ENCODE measurements around the gene ATP2B3. TPM values are rescaled to one million over a fixed set of nuclear protein-coding genes. Genes with fewer than 3 reads are reported as not detected.

The ATP2B3 gene
- total and polyA plus RNA-seq, 10 of the 15 experiments (the other 5 are each of a cell fraction or from before 2014, with no cell fraction given) = 0.01 TPM; not detected in 9

DNA sequence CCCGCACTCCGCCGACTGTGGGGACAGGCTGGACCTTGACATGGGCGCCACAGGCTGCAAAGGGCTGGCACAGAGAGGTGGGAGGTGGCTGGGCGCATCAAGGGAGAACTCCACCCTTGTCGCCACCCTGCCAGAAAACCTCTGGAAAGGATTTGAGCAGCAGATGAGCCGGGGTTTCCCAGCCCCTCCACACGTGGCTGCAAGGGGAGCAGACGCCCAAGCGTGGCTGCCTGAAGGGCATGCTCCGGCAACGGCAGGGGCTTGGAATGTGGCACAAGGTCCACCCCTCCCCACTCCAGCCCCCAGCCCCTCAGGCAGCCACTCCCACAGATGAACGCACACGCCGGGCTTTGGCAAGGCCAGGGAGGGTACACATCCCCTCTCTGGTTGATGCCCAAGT lies 18.1 kb upstream of the ATP2B3 start:
- ATAC-seq (no peak), DNase-seq (ENCODE audit: low read depth, low spot score) (no peak), FAIRE-seq (no peak)
- BruUV-seq (replicated peaks) = no TSS peak
- Histone ChIP-seq H3K4me1 (ENCODE audit: control insufficient read depth, insufficient read depth, low read length) (no peaks in the 10 kb centered on the region), H3K27me3 (replicated peaks in 1 of 2; ENCODE audit: control insufficient read depth in 2 of 2, insufficient read depth in 2 of 2, low read length in 1 of 2) (no peaks in the 10 kb centered on the region), H2AFZ (ENCODE audit: control insufficient read depth, low read depth, low read length) (no peak overlapping the region), H3K79me2 (ENCODE audit: control insufficient read depth, insufficient read depth, low read length) (no peaks in the 10 kb centered on the region), H3K27ac (ENCODE audit: control insufficient read depth, insufficient read depth) (no peak overlapping the region), H3K36me3 (ENCODE audit: control insufficient read depth in 2 of 2, insufficient read depth in 2 of 2, low read length in 1 of 2) (no peaks in the 10 kb centered on the region), H3K4me3 (no peak overlapping the region), H4K20me1 (ENCODE audit: control insufficient read depth, insufficient read depth) (no peaks in the 10 kb centered on the region), H3K4me2 (ENCODE audit: control insufficient read depth, insufficient read depth) (no peak overlapping the region), H3K9ac (ENCODE audit: control insufficient read depth, insufficient read depth, low read length) (no peak overlapping the region), H3K9me3 (replicated peaks; ENCODE audit: control insufficient read depth, insufficient read depth, low read length) (no peaks in the 10 kb centered on the region; the same call in 2 of the 3 replicates)
- ChIA-PET CTCF (no interaction called here), RAD21 (ENCODE audit: unreplicated experiment) (no interaction called here), POLR2A (no interaction called here), SMC1A (ENCODE audit: uncharacterized antibody, unreplicated experiment) (no interaction called here)
- TF ChIP-seq STAT3 (IDR thresholded peaks at IDR 0.05; ENCODE audit: low read depth, low read length) (no peak), POLR2A (IDR thresholded peaks at IDR 0.05; ENCODE audit: low read depth, low read length) (no peak), BHLHE40 (IDR thresholded peaks at IDR 0.05; ENCODE audit: borderline replicate concordance in 1 of 2, low read depth in 2 of 2, low read length in 1 of 2) (no peak), RB1 (IDR thresholded peaks at IDR 0.05; ENCODE audit: borderline replicate concordance) (no peak), IKZF1 (conservative IDR thresholded peaks at IDR 0.05) (no peak)
- 56% methylated on average over 15 of the region's 15 CpGs for whole genome bisulfite sequencing (ENCODE audit: insufficient coverage, insufficient replicate concordance, low lambda C conversion rate, missing lambda C conversion rate)
- intact Hi-C loops (cut with micrococcal nuclease; ENCODE audit: unreplicated experiment) = no loop called here
- in situ Hi-C loops (cut with MboI) = no loop called here

DNA sequence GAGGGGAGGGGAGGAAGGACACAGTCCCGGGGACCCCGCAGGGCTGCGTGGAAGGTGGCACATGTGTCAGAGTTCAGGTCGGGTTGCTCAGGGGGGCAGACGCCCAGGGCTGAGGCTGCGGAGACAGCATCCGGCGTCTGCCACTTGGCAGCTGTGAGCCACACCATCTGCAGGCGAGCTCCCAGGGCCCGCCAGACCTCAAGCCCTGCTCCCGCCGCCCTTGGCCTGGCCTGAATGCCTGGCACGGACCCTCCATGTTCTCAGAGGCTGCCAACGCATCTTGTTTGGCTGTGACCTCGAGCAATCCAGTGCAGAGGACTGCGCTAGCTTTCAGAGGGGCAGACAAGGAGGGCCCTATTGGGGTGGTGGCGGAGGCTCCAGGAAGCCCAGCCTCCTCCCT lies 17.6 kb upstream of the ATP2B3 start:
- H3K9ac ChIP-seq (ENCODE audit: control insufficient read depth, insufficient read depth, low read length) = no peak overlapping the region
- DNase-seq (ENCODE audit: low read depth, low spot score) = no peak
- ChIA-PET RAD21 (ENCODE audit: unreplicated experiment) (no interaction called here), SMC1A (ENCODE audit: uncharacterized antibody, unreplicated experiment) (no interaction called here), POLR2A (no interaction called here), CTCF (no interaction called here)
- H3K4me3 ChIP-seq = no peak overlapping the region
- no peak for ATAC-seq
- TF ChIP-seq ZNF207 (IDR thresholded peaks at IDR 0.05; ENCODE audit: borderline replicate concordance) (no peak), LARP7 (IDR thresholded peaks at IDR 0.05) (no peak), TBL1XR1 (IDR thresholded peaks at IDR 0.05; ENCODE audit: low read depth, low read length) (no peak), RB1 (IDR thresholded peaks at IDR 0.05; ENCODE audit: borderline replicate concordance) (no peak), DPF2 (IDR thresholded peaks at IDR 0.05) (no peak)
- TF ChIP-seq, protein P1, sequence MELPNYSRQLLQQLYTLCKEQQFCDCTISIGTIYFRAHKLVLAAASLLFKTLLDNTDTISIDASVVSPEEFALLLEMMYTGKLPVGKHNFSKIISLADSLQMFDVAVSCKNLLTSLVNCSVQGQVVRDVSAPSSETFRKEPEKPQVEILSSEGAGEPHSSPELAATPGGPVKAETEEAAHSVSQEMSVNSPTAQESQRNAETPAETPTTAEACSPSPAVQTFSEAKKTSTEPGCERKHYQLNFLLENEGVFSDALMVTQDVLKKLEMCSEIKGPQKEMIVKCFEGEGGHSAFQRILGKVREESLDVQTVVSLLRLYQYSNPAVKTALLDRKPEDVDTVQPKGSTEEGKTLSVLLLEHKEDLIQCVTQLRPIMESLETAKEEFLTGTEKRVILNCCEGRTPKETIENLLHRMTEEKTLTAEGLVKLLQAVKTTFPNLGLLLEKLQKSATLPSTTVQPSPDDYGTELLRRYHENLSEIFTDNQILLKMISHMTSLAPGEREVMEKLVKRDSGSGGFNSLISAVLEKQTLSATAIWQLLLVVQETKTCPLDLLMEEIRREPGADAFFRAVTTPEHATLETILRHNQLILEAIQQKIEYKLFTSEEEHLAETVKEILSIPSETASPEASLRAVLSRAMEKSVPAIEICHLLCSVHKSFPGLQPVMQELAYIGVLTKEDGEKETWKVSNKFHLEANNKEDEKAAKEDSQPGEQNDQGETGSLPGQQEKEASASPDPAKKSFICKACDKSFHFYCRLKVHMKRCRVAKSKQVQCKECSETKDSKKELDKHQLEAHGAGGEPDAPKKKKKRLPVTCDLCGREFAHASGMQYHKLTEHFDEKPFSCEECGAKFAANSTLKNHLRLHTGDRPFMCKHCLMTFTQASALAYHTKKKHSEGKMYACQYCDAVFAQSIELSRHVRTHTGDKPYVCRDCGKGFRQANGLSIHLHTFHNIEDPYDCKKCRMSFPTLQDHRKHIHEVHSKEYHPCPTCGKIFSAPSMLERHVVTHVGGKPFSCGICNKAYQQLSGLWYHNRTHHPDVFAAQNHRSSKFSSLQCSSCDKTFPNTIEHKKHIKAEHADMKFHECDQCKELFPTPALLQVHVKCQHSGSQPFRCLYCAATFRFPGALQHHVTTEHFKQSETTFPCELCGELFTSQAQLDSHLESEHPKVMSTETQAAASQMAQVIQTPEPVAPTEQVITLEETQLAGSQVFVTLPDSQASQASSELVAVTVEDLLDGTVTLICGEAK (IDR thresholded peaks at IDR 0.05; ENCODE audit: borderline replicate concordance) = no peak
- no peaks in the 10 kb centered on the region for H3K27me3 ChIP-seq (replicated peaks in 1 of 2; ENCODE audit: control insufficient read depth in 2 of 2, insufficient read depth in 2 of 2, low read length in 1 of 2)
- H3K4me1 ChIP-seq (ENCODE audit: control insufficient read depth, insufficient read depth, low read length) = no peaks in the 10 kb centered on the region
- in situ Hi-C loops (cut with MboI) = loop anchor here (10.0 kb wide), 1 partner anchor 555 kb away; no protein-coding TSS in a partner anchor
- no peaks in the 10 kb centered on the region for H3K36me3 ChIP-seq (ENCODE audit: control insufficient read depth in 2 of 2, insufficient read depth in 2 of 2, low read length in 1 of 2)
- H3K27ac ChIP-seq (ENCODE audit: control insufficient read depth, insufficient read depth) = no peak overlapping the region
- no TSS peak for BruUV-seq (replicated peaks)
- intact Hi-C loops (cut with micrococcal nuclease; ENCODE audit: unreplicated experiment) = no loop called here
- WGBS (ENCODE audit: insufficient coverage, insufficient replicate concordance, low lambda C conversion rate, missing lambda C conversion rate) = 66% methylated on average over 17 of the region's 17 CpGs
- no peaks in the 10 kb centered on the region for H4K20me1 ChIP-seq (ENCODE audit: control insufficient read depth, insufficient read depth)
- FAIRE-seq = no peak
- no peak overlapping the region for H2AFZ ChIP-seq (ENCODE audit: control insufficient read depth, low read depth, low read length)
- no peaks in the 10 kb centered on the region; the same call in 2 of the 3 replicates for H3K9me3 ChIP-seq (replicated peaks; ENCODE audit: control insufficient read depth, insufficient read depth, low read length)
- H3K4me2 ChIP-seq (ENCODE audit: control insufficient read depth, insufficient read depth) = no peak overlapping the region
- no peaks in the 10 kb centered on the region for H3K79me2 ChIP-seq (ENCODE audit: control insufficient read depth, insufficient read depth, low read length)

Measured in GM12878 (cell line).